Bronchial epithelial cell (primary cell): Measurements from ENCODE around the gene LSAMP. TPM values are rescaled to one million over a fixed set of nuclear protein-coding genes. Genes with fewer than 3 reads are reported as not detected.

Source experiments
- DNase-seq: peaks from one replicate; pipeline ENCODE4 v3.0.0-alpha.2; 2010; ENCODE audit warnings: low read depth
- FAIRE-seq: peaks from 2 replicates; lab custom pipeline; 2011; peaks lifted over from hg19 to GRCh38; lab: Jason Lieb, UNC
- H3K27me3 ChIP-seq: 2 replicates; pipeline ENCODE4 v1.5.1; 2011; ENCODE audit warnings: low read length; ENCODE audit not compliant: control insufficient read depth, insufficient read depth
- H3K36me3 ChIP-seq: 2 replicates; pipeline ENCODE4 v1.5.1; 2011; ENCODE audit warnings: low read length; ENCODE audit not compliant: control insufficient read depth, insufficient read depth
- H3K4me3 ChIP-seq: 2 replicates; pipeline ENCODE4 v1.5.1; 2011; ENCODE audit warnings: mild to moderate bottlenecking, low read depth, low read length, control low read depth
- total RNA-seq: library from RNA; depleted of rRNA; stranded (reverse); fragments of >200 nt; gene quantifications from 2 replicates; pipeline ENCODE4 v1.2.1, GENCODE V29; 2014
- TF ChIP-seq, protein P1 (sequence below): IDR thresholded peaks from 2 replicates; pipeline ENCODE4 v1.5.1; 2011; ENCODE audit warnings: mild to moderate bottlenecking, moderate library complexity, low read length, control low read depth, inconsistent platforms; ENCODE audit not compliant: insufficient read depth, severe bottlenecking

LSAMP gene
- total RNA-seq, 1 donor from 2014 or later = 0.26 TPM

GRCh38 chr3:116188231-116188785 lies 257.0 kb downstream of the LSAMP start:
- Histone ChIP-seq H3K27me3 (no peaks in the 10 kb centered on the region), H3K4me3 (no peak overlapping the region), H3K36me3 (no peaks in the 10 kb centered on the region)
- DNase-seq = peak; percentile 25
- FAIRE-seq = no peak
- TF ChIP-seq, protein P1, sequence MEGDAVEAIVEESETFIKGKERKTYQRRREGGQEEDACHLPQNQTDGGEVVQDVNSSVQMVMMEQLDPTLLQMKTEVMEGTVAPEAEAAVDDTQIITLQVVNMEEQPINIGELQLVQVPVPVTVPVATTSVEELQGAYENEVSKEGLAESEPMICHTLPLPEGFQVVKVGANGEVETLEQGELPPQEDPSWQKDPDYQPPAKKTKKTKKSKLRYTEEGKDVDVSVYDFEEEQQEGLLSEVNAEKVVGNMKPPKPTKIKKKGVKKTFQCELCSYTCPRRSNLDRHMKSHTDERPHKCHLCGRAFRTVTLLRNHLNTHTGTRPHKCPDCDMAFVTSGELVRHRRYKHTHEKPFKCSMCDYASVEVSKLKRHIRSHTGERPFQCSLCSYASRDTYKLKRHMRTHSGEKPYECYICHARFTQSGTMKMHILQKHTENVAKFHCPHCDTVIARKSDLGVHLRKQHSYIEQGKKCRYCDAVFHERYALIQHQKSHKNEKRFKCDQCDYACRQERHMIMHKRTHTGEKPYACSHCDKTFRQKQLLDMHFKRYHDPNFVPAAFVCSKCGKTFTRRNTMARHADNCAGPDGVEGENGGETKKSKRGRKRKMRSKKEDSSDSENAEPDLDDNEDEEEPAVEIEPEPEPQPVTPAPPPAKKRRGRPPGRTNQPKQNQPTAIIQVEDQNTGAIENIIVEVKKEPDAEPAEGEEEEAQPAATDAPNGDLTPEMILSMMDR = no peak

DNA sequence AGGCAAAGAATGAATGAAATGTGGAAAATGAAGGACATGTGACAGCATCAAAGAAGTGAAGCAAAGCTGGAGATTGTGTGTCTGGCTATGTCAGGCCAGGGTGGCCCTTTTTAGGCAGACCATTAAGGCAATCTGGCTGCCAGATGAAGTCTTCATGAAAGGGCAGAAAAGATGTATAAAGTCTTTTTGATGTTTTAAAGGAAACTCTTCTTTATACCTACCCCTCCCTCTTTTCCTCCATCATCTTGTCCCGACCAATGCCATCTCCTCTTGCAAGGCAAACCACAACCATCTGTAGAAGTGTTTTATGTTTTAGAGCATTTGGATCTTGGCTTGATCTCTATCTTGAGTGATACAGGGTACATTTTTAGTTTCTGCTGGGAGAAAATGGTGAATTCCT lies 259.2 kb downstream of the LSAMP start:
- H3K27me3 ChIP-seq = no peaks in the 10 kb centered on the region
- no peak for FAIRE-seq

DNA sequence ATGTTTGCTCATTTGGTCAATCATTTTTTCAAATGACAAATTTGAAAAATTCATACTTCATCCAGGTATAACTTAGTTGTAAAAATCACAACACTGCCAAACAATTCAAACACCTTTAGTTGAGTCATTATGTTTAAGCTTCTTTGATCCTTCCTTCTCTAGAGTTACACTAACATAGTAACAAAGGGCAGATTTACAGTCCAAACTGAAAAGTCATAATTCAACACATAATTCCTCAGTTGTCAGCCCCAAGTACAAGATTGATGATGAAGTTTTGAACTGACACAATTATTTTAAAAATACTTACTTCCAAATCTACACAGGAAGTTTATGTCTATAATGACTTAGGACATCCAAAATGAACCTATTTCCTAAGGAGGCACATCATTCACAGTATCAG lies 264.1 kb downstream of the LSAMP start:
- DNase-seq (no peak), FAIRE-seq (no peak)
- H3K4me3 ChIP-seq = no peak overlapping the region
- no peaks in the 10 kb centered on the region for H3K36me3 ChIP-seq
- TF ChIP-seq, protein P1 = no peak
- no peaks in the 10 kb centered on the region for H3K27me3 ChIP-seq

More for the DNA sequence above, 259.2 kb downstream of the LSAMP start:
- Histone ChIP-seq H3K4me3 (no peak overlapping the region), H3K36me3 (no peaks in the 10 kb centered on the region)
- TF ChIP-seq, protein P1 = no peak
- DNase-seq = no peak

DNA sequence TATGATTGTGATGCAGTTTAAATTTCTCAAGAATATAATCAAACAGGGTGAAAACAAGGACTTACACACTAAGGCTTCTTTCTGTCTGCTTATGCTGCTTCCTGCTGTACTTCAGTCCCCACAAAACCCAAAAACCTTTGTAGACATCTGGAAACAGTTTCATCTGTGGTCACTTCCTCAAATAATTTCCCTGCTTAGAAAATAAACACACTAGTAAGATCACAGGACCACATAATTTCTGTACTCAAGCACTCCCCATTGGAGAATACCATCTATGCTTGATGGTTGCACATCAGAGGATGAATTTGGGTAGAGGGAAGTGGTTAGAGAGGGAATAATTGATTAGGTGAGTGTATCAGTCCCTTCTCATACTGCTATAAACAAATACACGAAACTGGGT lies 266.2 kb downstream of the LSAMP start:
- FAIRE-seq (no peak), DNase-seq (no peak)
- Histone ChIP-seq H3K4me3 (no peak overlapping the region), H3K36me3 (no peaks in the 10 kb centered on the region), H3K27me3 (no peaks in the 10 kb centered on the region)
- TF ChIP-seq, protein P1 = no peak

GRCh38 chr3:116176974-116177555 lies 268.2 kb downstream of the LSAMP start:
- DNase-seq (no peak), FAIRE-seq (no peak)
- H3K27me3 ChIP-seq = no peaks in the 10 kb centered on the region
- H3K4me3 ChIP-seq = no peak overlapping the region
- H3K36me3 ChIP-seq = no peaks in the 10 kb centered on the region
- TF ChIP-seq, protein P1 = no peak

GRCh38 chr3:116166121-116166520 lies 279.2 kb downstream of the LSAMP start:
- Histone ChIP-seq H3K4me3 (no peak overlapping the region), H3K27me3 (no peaks in the 10 kb centered on the region), H3K36me3 (no peaks in the 10 kb centered on the region)
- TF ChIP-seq, protein P1 = no peak
- no peak for FAIRE-seq
- no peak for DNase-seq
